Measurements from ENCODE around the gene ADGRV1. TPM values are rescaled to one million over a fixed set of nuclear protein-coding genes. Genes with fewer than 3 reads are reported as not detected.

Gene ADGRV1
- total RNA-seq, 1 donor from 2014 or later: 31.9 TPM

DNA sequence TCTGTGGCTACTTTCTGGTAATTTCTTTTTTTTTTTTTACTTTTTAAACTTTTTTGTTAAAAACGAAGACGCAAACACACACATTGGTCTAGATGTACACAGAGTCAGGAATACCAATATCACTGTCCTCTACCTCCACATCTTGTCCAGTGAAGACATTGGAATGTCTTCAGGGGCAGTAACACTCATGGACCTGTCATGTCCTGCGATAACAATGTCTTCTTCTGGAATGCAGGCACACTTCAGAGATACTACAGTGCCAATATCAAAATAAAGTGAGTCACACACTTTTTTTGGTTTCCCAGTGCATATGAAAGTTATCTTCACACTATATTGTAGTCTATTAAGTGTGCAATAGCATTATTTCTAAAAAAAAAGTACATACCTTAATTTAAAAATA lies 648.7 kb downstream of the ADGRV1 start:
- no peak for DNase-seq (ENCODE audit: low spot score)

DNA sequence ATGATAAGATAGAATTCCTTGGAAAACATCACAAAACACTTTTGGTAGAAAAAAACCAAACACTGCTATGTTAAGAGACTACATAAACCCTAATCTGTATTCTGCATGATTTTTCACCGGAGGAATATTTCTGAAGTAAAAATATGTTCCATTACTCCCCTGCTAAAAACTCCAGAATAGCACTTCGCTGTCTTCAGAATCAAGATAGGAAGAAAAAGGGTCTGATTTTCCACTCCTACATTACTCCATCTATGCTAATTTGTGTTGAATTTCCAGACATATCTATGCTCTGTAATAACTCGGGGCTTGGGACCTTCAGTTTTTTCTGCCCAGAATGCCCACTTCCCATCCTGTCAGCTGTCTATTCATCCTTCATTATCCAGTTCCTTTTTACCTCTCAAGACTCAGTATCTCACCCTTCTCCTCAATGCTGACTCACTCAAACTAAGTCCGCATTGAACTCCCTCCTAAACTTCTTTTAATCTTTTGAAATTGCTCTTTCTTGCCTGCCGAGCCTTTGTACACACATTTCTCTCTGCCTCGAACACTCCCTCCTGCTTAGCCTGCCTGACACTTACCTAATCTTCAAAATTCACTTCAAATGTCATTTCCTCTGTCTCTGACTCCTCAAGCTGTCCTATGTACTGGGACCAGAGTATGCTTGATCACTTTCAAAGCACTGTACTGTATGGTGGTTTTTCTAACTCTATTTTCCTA lies 653.6 kb downstream of the ADGRV1 start:
- DNase-seq (ENCODE audit: low spot score): no peak

DNA sequence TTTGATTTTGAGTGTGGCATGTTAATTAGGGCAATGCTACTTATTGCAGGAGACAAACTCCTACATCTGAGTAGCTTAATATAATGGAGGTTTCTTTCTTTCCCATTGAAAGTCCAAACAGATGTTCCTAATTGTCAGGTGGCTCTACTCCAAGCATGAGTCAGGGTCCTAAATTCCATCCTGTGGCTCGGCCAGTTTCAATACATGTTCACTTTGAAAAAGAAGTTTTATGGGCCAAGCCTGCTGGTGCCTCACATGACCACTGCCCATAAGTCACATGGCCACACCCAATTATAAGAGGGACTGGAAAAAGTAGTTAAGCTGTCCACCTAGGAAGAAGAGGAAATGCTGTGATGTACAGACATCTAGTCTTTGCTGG lies 654.1 kb downstream of the ADGRV1 start:
- no peak for DNase-seq (ENCODE audit: low spot score)

Other genes starting within 250 kb of the ADGRV1 start
- gene CETN3, start 149.0 kb upstream of the ADGRV1 start, total RNA-seq: 15.3 TPM
- 5.5 TPM for gene MBLAC2, start 84.0 kb upstream of the ADGRV1 start, total RNA-seq
- gene POLR3G, start 83.9 kb upstream of the ADGRV1 start, total RNA-seq: 1.2 TPM
- 18.7 TPM for gene LYSMD3, start 29.2 kb upstream of the ADGRV1 start, total RNA-seq

Measured in mucosa of gallbladder (tissue), 1 donor.